ENCODE results near the gene ZNF462. TPM values are rescaled to one million over a fixed set of nuclear protein-coding genes. Genes with fewer than 3 reads are reported as not detected.

ZNF462 gene
- total RNA-seq, 1 experiment from 2014 or later = 164 TPM

GRCh38 chr9:106896695-106897094, 33.7 kb downstream of the ZNF462 start:
- Histone ChIP-seq H4K8ac (replicated peaks; ENCODE audit: insufficient read length, low read depth, low read length) (no peak overlapping the region), H3K27ac (ENCODE audit: insufficient read length, low read depth, low read length) (no peak overlapping the region), H3K9me3 (ENCODE audit: control insufficient read depth, low read depth, low read length) (no peaks in the 10 kb centered on the region), H3K9ac (ENCODE audit: extremely low read depth, insufficient read length, low read length) (no peak overlapping the region), H3K79me1 (ENCODE audit: insufficient read depth, low read depth, low read length, poor library complexity, severe bottlenecking) (peaks cover 11% of the 10 kb centered on the region), H3K56ac (ENCODE audit: insufficient read length, low read depth, low read length) (no peak overlapping the region), H4K5ac (ENCODE audit: insufficient read length, low read depth, low read length) (no peak overlapping the region), H3K27me3 (ENCODE audit: insufficient read depth, low read length) (no peaks in the 10 kb centered on the region), H2AFZ (ENCODE audit: low read length) (no peak overlapping the region), H2BK120ac (ENCODE audit: low read depth, low read length, poor library complexity, severe bottlenecking) (no peak overlapping the region), H2BK20ac (ENCODE audit: low read depth, low read length, poor library complexity, severe bottlenecking) (no peak overlapping the region), H3K23ac (ENCODE audit: insufficient read length, low read depth, low read length) (no peak overlapping the region), H3K18ac (ENCODE audit: insufficient read length, low read depth, low read length) (no peak overlapping the region), H3K4me1 (ENCODE audit: insufficient read depth, low read length) (peaks cover 18% of the 10 kb centered on the region), H4K20me1 (ENCODE audit: control insufficient read depth, insufficient read depth, insufficient read length) (no peaks in the 10 kb centered on the region), H3T11ph (ENCODE audit: low read length) (no peak overlapping the region), H2BK12ac (ENCODE audit: insufficient read length, low read depth, low read length) (no peak overlapping the region), H3K4ac (ENCODE audit: low read depth, low read length) (no peak overlapping the region), H2BK15ac (ENCODE audit: low read depth, low read length) (no peak overlapping the region), H4K91ac (ENCODE audit: insufficient read length, low read depth, low read length) (no peak overlapping the region), H3K23me2 (ENCODE audit: insufficient read length, low read depth, low read length, poor library complexity, severe bottlenecking) (no peaks in the 10 kb centered on the region), H2AK5ac (ENCODE audit: insufficient read length, low read length) (no peak overlapping the region), H3K79me2 (ENCODE audit: insufficient read depth, low read length) (peaks cover 61% of the 10 kb centered on the region; the same call in 1 of the 2 replicates), H2BK5ac (ENCODE audit: insufficient read length, low read length) (no peak overlapping the region), H3K4me2 (ENCODE audit: insufficient read depth, insufficient read length, low read length) (no peak overlapping the region), H3K14ac (ENCODE audit: insufficient read depth, low read length) (no peak overlapping the region)
- H3K36me3 Mint-ChIP-seq (ENCODE audit: insufficient read depth in 1 of 3, low read depth in 3 of 3) = peaks cover 28 to 49% (median 48%) of the 10 kb centered on the region in 3 experiments
- no peak overlapping the region for H3K4me3 Mint-ChIP-seq
- no peaks in the 10 kb centered on the region for H3K27me3 Mint-ChIP-seq (ENCODE audit: low read depth)
- no CpG with 5 or more reads among the region's 1 CpG for WGBS (ENCODE audit: extremely low coverage, insufficient read length, low lambda C conversion rate)
- no peak for DNase-seq
- TF ChIP-seq CTCF (conservative IDR thresholded peaks at IDR 0.05) = no peak
- H3K4me1 Mint-ChIP-seq = peaks cover 65 to 75% of the 10 kb centered on the region in 2 experiments
- no peak overlapping the region for H3K27ac Mint-ChIP-seq
- H3K9me3 Mint-ChIP-seq = peaks cover 21 to 28% of the 10 kb centered on the region in 2 experiments
